Measurements from ENCODE around the gene CDKN2A.
A peak's percentile ranks its signal among the peaks of the same experiment; 100 is the strongest.
"Not testable (repeated sequence)": the region's sequence is repeated elsewhere in the genome, so short reads cannot be mapped to it uniquely, and the experiment has no call there.

CDKN2A gene

GRCh38 chr9:21976334-21976875 lies 17.8 kb downstream of the CDKN2A start:
- DNase-seq = no peak

GRCh38 chr9:21974722-21975409 lies 19.3 kb downstream of the CDKN2A start:
- peak; percentile 47 for DNase-seq

GRCh38 chr9:21974343-21974721 lies 19.9 kb downstream of the CDKN2A start:
- DNase-seq = no peak

- no peak for DNase-seq
Measured at GRCh38 chr9:21972361-21972760, 21.8 kb downstream of the CDKN2A start.

- no peak for DNase-seq
Measured at GRCh38 chr9:21970800-21971640, 23.2 kb downstream of the CDKN2A start.

GRCh38 chr9:21969951-21970799 lies 24.0 kb downstream of the CDKN2A start:
- DNase-seq = no peak

- DNase-seq = no peak
Measured at GRCh38 chr9:21969011-21969940, 24.9 kb downstream of the CDKN2A start.

GRCh38 chr9:21968331-21969010 lies 25.7 kb downstream of the CDKN2A start:
- DNase-seq = peak; percentile 23

GRCh38 chr9:21967702-21968101 lies 26.5 kb downstream of the CDKN2A start:
- DNase-seq = no peak

- no peak for DNase-seq
Measured at GRCh38 chr9:21967169-21967568, 27.0 kb downstream of the CDKN2A start.

GRCh38 chr9:21966140-21966851 lies 27.9 kb downstream of the CDKN2A start:
- no peak for DNase-seq

- DNase-seq = peak; percentile 55
Measured at GRCh38 chr9:21965401-21965951, 28.7 kb downstream of the CDKN2A start.

- DNase-seq = peak; percentile 72
Measured at GRCh38 chr9:21964925-21965385, 29.2 kb downstream of the CDKN2A start.

- DNase-seq = no peak
Measured at GRCh38 chr9:21961569-21961968, 32.6 kb downstream of the CDKN2A start.

GRCh38 chr9:21959268-21959667 lies 34.9 kb downstream of the CDKN2A start:
- DNase-seq = not testable (repeated sequence)

- DNase-seq = no peak
Measured at GRCh38 chr9:21958833-21959232, 35.4 kb downstream of the CDKN2A start.

- DNase-seq = no peak
Measured at GRCh38 chr9:21945606-21946005, 48.6 kb downstream of the CDKN2A start.

GRCh38 chr9:21943464-21943863 lies 50.7 kb downstream of the CDKN2A start:
- no peak for DNase-seq

GRCh38 chr9:21941337-21941995 lies 52.7 kb downstream of the CDKN2A start:
- DNase-seq = no peak

- DNase-seq = no peak
Measured at GRCh38 chr9:21936161-21936560, 58.0 kb downstream of the CDKN2A start.
